Right atrium auricular region (tissue), 2 donors: Measurements from ENCODE around the gene PRKCE. TPM values are rescaled to one million over a fixed set of nuclear protein-coding genes. Genes with fewer than 3 reads are reported as not detected.

Source experiments
- DNase-seq: peaks from one replicate; pipeline ENCODE4 v3.0.0-alpha.2; 2019; ENCODE audit warnings: low spot score
- H3K27ac ChIP-seq, 2 donors: fragments of 200-600 bp; sonication (generic); 1 replicate in 1 of 2; 2 replicates in 1 of 2; pipeline ENCODE4 v1.5.1; 2016 to 2019
- H3K27me3 ChIP-seq, 2 donors: fragments of 200-600 bp; sonication (generic); one replicate each; pipeline versions ENCODE4 v1.5.1 to v1.6.0; 2017 to 2019
- H3K36me3 ChIP-seq: fragments of 200-600 bp; sonication (generic); one replicate; pipeline ENCODE4 v1.5.1; 2016
- H3K4me1 ChIP-seq, 2 donors: fragments of 200-600 bp; sonication (generic); one replicate each; pipeline versions ENCODE4 v1.5.1 to v1.6.0; 2017 to 2019
- H3K4me3 ChIP-seq, 2 donors: fragments of 200-600 bp; sonication (generic); 1 replicate in 1 of 2; 2 replicates in 1 of 2; pipeline ENCODE4 v1.5.1; 2017 to 2019; ENCODE audit warnings: mild to moderate bottlenecking in 1 of 2, moderate library complexity in 1 of 2
- H3K9me3 ChIP-seq, 2 donors: fragments of 200-600 bp; sonication (generic); one replicate each; pipeline ENCODE4 v1.5.1; 2019
- total RNA-seq, 2 donors: library from RNA; depleted of rRNA; stranded (reverse); fragments of >200 nt; gene quantifications; one replicate each; pipeline ENCODE4 v1.1.0, GENCODE V29; 2016
- TF ChIP-seq, protein P1 (sequence below), 2 donors: fragments of 200-600 bp; sonication (generic); IDR thresholded peaks; one replicate each; pipeline ENCODE4 v1.5.1; 2019; ENCODE audit warnings: antibody characterized with exemption in 2 of 2

Gene PRKCE
- total RNA-seq, 2 donors from 2014 or later: 7.2 to 11.8 TPM

DNA sequence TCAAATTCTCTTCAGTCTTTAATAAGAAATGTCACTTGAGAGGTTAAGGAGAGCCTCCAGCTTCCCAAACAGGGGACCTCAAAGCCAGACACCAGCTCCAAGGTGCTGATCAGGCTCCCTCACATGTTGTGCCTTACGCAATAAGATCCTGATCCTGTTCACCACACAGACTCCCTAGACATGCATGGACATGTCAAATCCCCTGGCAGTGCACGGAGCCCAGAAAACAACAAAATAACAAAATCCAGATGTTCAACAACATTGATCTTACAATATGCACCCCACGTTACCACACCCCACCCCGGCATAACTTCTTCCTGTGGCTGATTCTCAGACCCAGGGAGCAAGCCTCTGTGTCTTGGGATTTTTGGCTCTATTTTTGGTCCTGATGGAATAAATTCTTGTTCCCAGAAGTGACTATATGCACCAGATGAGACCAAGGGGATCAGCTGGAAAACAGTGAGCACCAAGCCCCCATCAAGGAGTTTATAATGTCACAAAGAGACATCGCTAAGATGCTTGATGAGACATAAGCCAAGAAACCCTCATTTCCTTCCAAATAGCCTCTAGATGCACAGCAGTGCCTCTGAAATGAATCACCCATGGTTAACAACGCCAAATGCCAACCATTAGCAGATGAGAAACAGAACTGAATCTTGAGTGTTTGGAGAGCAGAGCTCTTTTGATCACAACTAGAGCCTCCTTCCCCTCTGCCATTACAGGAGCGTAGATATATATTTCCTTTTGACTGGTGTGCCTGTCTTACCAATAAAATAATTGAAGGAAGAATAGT is 198.2 kb downstream of the PRKCE start:
- TF ChIP-seq, protein P1, sequence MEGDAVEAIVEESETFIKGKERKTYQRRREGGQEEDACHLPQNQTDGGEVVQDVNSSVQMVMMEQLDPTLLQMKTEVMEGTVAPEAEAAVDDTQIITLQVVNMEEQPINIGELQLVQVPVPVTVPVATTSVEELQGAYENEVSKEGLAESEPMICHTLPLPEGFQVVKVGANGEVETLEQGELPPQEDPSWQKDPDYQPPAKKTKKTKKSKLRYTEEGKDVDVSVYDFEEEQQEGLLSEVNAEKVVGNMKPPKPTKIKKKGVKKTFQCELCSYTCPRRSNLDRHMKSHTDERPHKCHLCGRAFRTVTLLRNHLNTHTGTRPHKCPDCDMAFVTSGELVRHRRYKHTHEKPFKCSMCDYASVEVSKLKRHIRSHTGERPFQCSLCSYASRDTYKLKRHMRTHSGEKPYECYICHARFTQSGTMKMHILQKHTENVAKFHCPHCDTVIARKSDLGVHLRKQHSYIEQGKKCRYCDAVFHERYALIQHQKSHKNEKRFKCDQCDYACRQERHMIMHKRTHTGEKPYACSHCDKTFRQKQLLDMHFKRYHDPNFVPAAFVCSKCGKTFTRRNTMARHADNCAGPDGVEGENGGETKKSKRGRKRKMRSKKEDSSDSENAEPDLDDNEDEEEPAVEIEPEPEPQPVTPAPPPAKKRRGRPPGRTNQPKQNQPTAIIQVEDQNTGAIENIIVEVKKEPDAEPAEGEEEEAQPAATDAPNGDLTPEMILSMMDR (IDR thresholded peaks at IDR 0.05): no peak
- Histone ChIP-seq H3K36me3 (no peaks in the 10 kb centered on the region), H3K27me3 (no peaks in the 10 kb centered on the region), H3K4me1 (peaks cover 0 to 9% of the 10 kb centered on the region in 2 donors), H3K27ac (no peak overlapping the region), H3K9me3 (no peaks in the 10 kb centered on the region), H3K4me3 (no peak overlapping the region)
- no peak for DNase-seq

- H3K4me1 ChIP-seq: peaks cover 0 to 10% of the 10 kb centered on the region in 2 donors
- DNase-seq: no peak
- H3K36me3 ChIP-seq: no peaks in the 10 kb centered on the region
- H3K4me3 ChIP-seq: no peak overlapping the region
- H3K9me3 ChIP-seq: no peaks in the 10 kb centered on the region
- H3K27me3 ChIP-seq: no peaks in the 10 kb centered on the region
- no peak overlapping the region for H3K27ac ChIP-seq
- TF ChIP-seq, protein P1 (IDR thresholded peaks at IDR 0.05): no peak
These were observed 199.1 kb downstream of the PRKCE start for GRCh38 chr2:45850558-45850957.

DNA sequence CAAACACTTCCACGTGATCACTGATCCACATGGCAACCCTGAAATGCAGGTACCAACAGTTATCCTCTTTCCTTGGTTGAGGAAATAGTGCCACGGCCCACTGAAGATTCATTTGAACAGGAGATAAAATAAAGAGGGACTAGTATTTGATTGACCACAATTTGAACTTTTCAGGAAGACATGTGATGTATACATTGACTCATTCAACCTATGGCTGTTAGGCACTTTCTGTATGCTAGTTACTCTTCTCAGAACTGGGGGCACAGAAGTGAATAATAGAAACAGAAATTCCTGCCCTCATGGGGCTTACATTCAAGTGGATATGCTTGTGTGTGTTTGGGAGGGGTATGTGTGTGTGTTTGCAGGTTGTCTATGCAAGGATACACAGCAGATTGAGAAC is 199.6 kb downstream of the PRKCE start:
- Histone ChIP-seq H3K4me1 (peaks cover 0 to 11% of the 10 kb centered on the region in 2 donors), H3K36me3 (no peaks in the 10 kb centered on the region), H3K9me3 (no peaks in the 10 kb centered on the region), H3K4me3 (no peak overlapping the region), H3K27ac (no peak overlapping the region), H3K27me3 (no peaks in the 10 kb centered on the region)
- no peak for DNase-seq
- TF ChIP-seq, protein P1 (IDR thresholded peaks at IDR 0.05): no peak

- Histone ChIP-seq H3K9me3 (no peaks in the 10 kb centered on the region), H3K4me3 (no peak overlapping the region), H3K4me1 (peaks cover 0 to 11% of the 10 kb centered on the region in 2 donors), H3K36me3 (no peaks in the 10 kb centered on the region), H3K27me3 (no peaks in the 10 kb centered on the region), H3K27ac (peak overlapping the region in 1 of 2 donors; percentile 14)
- TF ChIP-seq, protein P1 (IDR thresholded peaks at IDR 0.05): no peak
- no peak for DNase-seq
These were observed 200.3 kb downstream of the PRKCE start for GRCh38 chr2:45851576-45852304.

GRCh38 chr2:45852450-45853150 is 201.1 kb downstream of the PRKCE start:
- Histone ChIP-seq H3K4me1 (peaks cover 0 to 17% of the 10 kb centered on the region in 2 donors), H3K9me3 (no peaks in the 10 kb centered on the region), H3K27me3 (no peaks in the 10 kb centered on the region), H3K27ac (no peak overlapping the region), H3K36me3 (no peaks in the 10 kb centered on the region), H3K4me3 (no peak overlapping the region)
- DNase-seq: no peak
- TF ChIP-seq, protein P1 (IDR thresholded peaks at IDR 0.05): no peak
